Endothelial cell of umbilical vein (primary cell): ENCODE data around the gene ZNF91. TPM values are rescaled to one million over a fixed set of nuclear protein-coding genes. Genes with fewer than 3 reads are reported as not detected.

Experiments
- polyA plus RNA-seq, 4 experiments: library from polyadenylated mRNA; depleted of rRNA in 3 of 4; stranded (reverse) in 3 of 4; unstranded in 1 of 4; fragments of >200 nt; gene quantifications; 2 replicates each; pipeline versions ENCODE4 v1.2.1 to v1.2.3, GENCODE V29; 2011 to 2012; ENCODE audit warnings: missing spikeins in 1 of 4
- small RNA-seq: library from RNA; depleted of rRNA; stranded (forward); fragments of <200 nt; gene quantifications from one replicate; pipeline ENCODE3, GENCODE V24; 2012; ENCODE audit warnings: low replicate concordance, low read depth; ENCODE audit not compliant: insufficient read depth, insufficient read length
- total RNA-seq: library from RNA; stranded (reverse); gene quantifications from 2 replicates; pipeline ENCODE4 v1.2.3, GENCODE V29; 2021

The ZNF91 gene
- total and polyA plus RNA-seq, 2 donors (not counting 3 experiments of a cell fraction or from before 2014, with no cell fraction given) = 9.6 to 17.0 TPM

Small RNA genes within 50 kb of the gene (small RNA-seq; reads per million reads assigned to genes)
- gene VN1R91P = not detected

Other genes starting within 250 kb of the ZNF91 start
- gene ZNF724, start 145.1 kb downstream of the ZNF91 start, total RNA-seq = 5.0 and 6.0 TPM in 2 replicates
- gene ZNF724, start 145.1 kb downstream of the ZNF91 start, polyA plus RNA-seq = 0.29 and 0.77 TPM in 2 replicates